ENCODE measurements around the gene C6orf47.

Gene C6orf47

DNA sequence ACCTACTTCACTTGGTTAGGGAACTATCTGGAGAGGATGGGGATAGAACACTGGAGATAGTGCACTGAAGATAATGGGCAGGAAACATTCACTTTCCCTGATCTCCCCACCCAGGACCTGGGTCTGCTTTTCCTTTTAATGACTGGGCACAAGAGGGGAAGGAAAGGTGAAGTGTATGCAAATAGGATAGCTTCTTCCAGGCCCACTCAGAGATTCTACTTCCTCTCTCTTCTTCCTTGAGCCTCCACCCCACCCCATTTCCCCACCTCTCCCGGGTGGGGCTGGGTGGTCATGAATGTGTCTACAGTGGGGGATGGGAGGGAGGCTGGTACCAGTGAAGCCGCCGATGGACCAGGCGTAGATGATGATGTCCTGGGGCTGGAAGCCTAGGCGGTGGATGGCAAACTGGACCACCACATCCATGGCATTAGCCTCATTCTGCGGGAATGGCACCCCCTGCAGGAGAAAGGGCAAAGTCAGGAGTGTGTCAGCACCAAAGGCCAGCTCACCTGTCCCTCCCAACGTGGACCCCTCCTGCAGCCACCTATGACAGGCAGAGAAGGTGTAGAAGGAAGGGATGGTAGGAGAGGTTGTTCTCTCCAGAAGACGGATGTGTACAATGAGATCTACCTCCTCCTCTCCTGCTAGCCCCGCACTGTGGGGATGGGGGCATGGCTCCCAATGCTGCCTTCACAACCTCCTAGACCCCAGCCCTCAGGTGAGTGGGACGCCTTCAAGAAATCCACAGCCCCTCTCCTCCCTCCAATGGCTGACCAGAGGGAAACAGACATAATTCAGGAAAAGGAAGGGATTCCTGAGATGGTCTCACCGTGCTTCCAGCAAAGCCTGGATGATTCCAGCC lies 28.9 kb upstream of the C6orf47 start:
- intact Hi-C loops (cut with DNase I), result no loop called here

DNA sequence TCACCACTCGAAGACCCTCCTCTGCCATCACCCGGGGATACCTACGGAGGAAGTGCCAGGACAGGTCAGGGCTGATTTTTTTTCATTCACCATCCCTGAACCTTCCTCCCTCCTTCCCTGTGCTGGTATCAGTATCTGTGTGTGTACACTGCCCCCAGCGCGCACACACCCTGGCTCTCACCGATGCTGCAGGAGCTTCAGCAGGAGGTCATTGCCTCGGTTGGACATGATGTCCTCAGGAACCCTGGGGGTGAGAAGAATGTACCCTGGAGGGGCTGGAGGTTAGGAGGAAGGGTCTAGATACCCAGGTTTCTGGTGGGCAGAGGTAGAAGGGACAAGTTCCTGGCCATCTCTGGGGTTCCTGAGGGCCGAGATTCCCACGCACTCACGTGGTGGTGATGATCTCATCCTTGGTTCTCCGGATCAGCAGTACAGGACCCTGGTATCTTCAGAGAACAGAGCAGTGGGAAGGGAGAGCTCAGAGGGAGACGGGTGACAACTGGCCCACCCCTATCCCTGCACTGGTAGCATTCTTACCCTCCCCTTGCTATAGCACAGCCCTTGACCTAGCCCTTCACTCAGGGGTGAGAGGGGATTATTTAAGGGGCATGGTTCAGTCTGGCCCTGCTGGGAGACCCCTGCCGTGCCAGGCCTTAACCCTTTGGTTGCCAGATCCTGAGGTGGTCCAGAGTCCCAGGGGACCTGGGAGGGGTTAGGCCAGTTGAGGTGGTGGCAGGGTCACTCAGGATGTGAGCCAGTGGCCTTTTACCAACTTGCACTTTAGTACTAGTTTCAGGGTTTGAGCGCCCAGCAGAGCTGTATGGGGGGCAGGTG lies 27.5 kb upstream of the C6orf47 start:
- DNase-seq, result peak in 1 of 10 donors; percentile 63
- intact Hi-C loops (cut with DNase I), result no loop called here

More for the DNA sequence above, 28.9 kb upstream of the C6orf47 start:
- peak in 1 of 10 donors; percentile 43 for DNase-seq

DNA sequence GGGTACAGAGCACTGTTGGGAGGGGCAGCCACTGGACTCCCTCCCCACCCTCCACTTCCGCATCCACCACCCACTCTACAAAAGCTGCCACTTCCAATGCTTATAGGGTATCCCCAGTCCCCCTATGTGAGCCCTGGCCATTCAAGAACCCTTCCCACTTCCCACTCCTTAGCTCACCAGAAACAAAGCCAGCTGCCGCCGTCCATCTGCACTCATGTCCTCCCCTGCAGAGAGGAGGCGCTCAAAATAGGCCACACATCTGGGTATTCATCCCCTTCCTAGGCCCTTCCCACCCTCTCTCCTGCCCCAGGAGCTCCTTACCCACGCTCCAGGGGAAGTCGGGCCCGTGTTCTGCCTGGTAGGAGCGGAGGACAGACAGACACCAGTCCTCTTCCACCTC lies 26.7 kb upstream of the C6orf47 start:
- peak in 1 of 10 donors; percentile 57 for DNase-seq
- intact Hi-C loops (cut with DNase I), result no loop called here

DNA sequence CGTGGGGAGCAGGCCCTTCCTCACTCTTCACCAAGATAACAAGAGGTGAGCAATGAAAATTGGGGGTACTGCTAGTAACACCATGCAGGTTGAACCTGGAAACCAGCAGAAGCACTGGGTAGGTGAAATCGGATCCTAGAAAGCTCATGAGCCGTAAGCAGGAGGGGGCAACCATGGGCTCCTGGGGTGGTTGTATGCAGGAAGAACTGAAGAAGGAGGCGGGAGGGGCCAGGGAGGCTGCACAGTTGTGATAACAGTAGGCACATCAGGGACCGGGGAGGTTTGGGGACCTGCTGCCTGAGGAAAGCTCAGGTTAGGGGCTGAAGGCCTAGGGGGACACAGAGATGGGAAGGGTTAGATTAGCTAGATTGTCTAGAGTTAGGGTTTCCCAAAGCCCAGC lies 25.9 kb upstream of the C6orf47 start:
- intact Hi-C loops (cut with DNase I), result no loop called here
- peak in 1 of 10 donors; percentile 35 for DNase-seq

DNA sequence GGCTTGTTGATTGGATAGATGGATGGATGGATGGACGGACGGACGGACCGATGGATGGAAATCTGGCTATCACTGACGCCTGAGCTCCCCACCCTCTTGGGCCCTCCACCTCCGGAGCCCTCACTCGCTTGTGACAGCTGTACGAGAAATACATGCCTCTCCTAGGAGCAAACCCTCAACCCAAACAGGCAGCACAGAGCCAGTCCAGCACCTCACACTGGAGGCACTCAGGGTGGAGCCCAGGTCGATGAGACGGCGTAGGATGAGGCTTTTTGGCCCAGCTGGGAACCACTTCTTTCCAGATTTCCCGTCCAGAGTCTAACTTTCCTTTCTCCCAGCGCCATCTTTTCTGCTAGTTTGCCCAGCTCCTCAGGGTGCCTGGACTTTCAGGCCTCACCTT lies 23.0 kb upstream of the C6orf47 start:
- intact Hi-C loops (cut with DNase I), result loop anchor here (5.0 kb wide), 1 partner anchor 269 kb away; no protein-coding TSS in a partner anchor
- no peak for DNase-seq

DNA sequence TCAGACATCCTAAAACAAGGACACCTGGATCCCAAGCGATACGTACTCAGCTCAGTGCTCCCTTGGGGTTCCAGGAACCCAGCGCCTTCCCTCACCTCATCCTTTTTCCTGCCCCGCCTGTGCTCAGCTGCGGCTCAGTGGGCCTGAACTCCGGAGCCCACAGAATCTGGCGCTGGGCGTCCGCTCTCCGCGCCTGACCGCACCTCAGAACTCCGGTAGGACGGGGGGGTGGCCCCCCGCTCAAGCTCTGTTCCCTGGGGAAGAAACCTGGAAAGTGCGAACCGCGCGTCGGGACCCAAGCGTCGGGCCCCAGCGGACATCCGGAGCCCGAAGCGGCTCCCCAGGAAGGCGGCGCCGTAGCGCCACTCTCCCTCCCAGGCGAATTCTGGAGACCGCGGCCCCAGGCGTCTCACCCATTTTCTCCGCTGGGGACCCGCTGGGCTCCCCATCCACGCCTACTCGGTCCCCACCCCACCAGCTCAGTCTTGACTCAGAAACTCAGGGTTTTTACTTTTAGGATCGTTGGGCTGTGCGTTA lies 20.6 kb upstream of the C6orf47 start:
- intact Hi-C loops (cut with DNase I), result loop anchor here (2.0 to 5.0 kb wide), 2 partner anchors 154 to 271 kb away; no protein-coding TSS in a partner anchor

DNA sequence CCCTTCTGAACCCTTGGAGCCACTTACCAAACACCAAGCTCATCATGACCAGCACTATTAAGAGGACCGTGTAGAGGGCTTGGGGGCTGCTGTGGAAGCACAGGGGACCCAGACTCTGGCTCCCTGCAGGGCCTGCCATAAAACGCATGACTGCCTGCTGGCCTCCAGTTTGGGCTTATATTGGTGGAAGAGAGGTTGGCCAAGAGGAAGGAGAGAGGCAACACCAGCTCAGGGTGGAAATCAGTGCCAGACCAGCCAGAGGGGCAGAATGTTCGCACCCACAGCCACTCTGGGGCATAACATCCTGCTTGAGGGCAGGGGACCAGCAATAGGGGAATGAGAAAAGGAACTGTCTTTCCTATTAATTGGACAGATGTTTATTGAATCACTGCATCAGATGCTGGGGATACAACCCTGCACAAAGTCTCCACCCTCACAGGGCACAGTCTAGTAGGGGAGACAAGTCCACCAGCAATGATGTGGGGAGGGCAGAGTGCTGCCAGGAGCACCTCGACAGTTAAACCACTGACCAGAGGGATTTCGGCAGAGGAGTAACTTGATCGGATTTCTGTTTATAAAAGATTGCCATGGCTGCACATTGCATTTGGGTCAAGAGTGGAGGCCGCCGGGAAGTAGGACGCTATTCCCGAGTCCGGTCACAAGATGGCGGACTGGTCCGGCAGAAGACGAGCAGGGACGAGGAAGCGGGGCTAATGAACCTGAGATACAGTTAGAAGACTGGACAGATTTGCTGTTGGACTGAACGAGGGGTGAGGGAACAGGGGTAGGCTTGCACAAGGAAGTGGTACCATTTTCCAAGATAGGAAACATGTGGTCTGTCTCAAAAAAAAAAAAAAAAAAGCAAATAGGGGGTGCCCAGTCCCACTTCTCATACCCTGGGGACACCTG lies 19.9 kb upstream of the C6orf47 start, which contains the start of gene LY6G5C:
Gene LY6G5C, minus strand, starts transcription at position 842 of the 909 bp plus-strand sequence. Its CDS starts 694 bp downstream, at position 148.
- peak; percentile 65 to 97 (median 81) for DNase-seq
- intact Hi-C loops (cut with DNase I), result loop anchor here (2.0 to 5.0 kb wide), 2 partner anchors 154 to 272 kb away; no protein-coding TSS in a partner anchor

More for the DNA sequence above, 20.6 kb upstream of the C6orf47 start:
- peak in 8 of 10 donors; percentile 22 to 92 (median 52) for DNase-seq

DNA sequence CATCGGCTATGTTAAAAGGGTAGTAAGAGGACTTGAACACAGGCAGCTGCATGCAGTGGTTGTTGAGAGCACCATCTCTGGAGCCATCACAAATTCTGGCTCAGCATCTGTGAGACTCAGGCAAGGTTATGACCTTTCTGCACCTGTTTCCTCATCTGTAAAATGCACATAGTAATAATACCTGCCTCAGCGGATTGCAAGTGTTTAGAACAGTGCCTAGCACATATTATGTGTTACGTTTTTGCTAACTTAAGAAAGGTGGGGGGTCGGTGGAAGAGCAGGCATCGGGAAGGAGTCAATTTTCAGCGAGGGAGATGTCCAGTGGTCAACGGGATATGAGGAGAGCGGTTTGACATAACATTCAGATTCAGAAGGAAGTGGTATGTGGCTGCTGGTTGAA lies 17.4 kb upstream of the C6orf47 start:
- DNase-seq, result no peak
- intact Hi-C loops (cut with DNase I), result no loop called here

DNA sequence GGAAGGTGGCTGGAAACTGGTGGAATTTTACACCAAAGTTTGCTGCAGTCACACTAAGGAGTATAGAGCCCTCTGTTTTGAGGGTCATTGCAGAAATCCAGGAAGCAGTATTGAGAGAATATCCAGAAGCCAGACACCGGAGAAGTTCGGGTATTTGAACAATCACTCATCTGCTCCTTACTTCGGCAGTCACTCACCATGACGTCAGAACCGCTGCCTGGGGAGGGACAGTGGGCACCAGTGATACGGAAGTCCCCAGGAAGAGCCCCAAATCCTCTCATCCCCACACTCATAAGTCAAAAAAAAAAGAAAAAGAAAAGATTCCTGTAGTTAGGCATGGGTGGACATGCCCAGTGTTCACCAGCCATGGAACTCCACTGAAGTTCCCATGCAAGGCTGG lies 16.3 kb upstream of the C6orf47 start:
- intact Hi-C loops (cut with DNase I), result no loop called here
- DNase-seq, result peak in 1 of 10 donors; percentile 1

DNA sequence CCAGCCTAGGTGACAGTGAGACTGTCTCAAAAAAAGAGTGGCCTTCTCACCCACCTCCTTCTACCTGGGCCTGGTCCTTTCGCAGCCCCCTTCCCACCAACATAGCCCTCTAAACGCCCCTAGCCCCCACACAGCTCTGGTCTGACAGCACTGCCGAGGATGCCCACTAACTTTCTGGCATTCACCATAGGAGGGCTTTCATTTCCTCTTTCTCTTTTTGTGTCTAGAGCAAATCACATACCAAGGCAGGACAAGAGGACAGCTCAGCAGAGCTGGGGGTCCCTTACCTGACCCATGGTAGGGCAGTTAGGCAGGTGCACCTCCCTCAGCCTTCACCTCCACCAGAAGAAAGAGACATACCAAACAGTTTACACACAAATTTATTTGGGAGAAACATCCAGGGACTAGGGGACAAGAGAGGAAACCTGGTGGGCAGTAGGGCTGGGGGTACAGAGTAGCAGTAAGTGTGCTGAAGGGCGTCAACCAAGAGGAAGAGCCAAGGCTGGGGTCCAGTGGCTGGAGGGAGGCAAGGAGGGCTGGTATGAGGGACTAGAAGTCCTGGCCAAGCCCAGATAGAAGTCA lies 15.8 kb upstream of the C6orf47 start:
- intact Hi-C loops (cut with DNase I), result no loop called here
- DNase-seq, result peak in 1 of 10 donors; percentile 21

DNA sequence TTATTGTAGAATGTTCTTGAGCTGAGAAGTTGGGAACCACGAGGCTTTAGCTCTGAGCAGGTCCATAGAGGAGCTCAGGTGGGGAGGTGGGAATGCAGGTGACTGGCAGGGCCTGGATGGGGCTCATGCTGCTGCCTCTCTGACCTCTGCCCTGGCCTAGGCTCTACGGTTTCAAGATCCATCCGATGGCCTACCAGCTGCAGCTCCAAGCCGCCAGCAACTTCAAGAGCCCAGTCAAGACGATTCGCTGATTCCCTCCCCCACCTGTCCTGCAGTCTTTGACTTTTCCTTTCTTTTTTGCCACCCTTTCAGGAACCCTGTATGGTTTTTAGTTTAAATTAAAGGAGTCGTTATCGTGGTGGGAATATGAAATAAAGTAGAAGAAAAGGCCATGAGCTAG lies 9.1 kb upstream of the C6orf47 start, which contains the start of gene LY6G5B:
Gene LY6G5B, plus strand, starts transcription at position 301 of the 400 bp plus-strand sequence. CDS start 975 bp downstream, outside the sequence.
- peak in 1 of 10 donors; percentile 31 for DNase-seq
- intact Hi-C loops (cut with DNase I), result no loop called here

DNA sequence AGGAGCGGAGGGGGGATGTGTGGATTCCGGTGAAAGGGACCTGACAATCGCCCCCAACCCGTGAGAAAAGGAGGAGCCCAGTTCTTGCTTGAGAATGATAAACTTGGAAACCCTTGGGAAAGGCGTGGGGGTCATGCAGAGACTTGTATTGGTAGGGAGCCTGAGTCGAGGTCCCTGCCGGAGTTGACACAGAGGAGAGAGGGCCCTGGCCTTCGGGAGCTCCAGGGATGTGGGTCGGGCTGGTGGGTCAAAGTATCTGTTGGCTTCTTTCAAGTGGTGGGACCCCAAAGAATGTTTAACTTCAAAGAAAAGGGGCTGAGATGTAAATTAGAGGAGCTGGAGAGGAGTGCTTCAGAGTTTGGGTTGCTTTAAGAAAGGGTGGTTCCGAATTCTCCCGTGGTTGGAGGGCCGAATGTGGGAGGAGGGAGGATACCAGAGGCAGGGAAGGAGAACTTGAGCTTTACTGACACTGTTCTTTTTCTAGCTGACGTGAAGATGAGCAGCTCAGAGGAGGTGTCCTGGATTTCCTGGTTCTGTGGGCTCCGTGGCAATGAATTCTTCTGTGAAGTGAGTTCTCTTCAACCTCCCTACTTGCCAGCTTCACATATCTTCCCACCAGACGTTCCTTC lies 5.9 kb upstream of the C6orf47 start:
- intact Hi-C loops (cut with DNase I), result no loop called here
- no peak for DNase-seq

DNA sequence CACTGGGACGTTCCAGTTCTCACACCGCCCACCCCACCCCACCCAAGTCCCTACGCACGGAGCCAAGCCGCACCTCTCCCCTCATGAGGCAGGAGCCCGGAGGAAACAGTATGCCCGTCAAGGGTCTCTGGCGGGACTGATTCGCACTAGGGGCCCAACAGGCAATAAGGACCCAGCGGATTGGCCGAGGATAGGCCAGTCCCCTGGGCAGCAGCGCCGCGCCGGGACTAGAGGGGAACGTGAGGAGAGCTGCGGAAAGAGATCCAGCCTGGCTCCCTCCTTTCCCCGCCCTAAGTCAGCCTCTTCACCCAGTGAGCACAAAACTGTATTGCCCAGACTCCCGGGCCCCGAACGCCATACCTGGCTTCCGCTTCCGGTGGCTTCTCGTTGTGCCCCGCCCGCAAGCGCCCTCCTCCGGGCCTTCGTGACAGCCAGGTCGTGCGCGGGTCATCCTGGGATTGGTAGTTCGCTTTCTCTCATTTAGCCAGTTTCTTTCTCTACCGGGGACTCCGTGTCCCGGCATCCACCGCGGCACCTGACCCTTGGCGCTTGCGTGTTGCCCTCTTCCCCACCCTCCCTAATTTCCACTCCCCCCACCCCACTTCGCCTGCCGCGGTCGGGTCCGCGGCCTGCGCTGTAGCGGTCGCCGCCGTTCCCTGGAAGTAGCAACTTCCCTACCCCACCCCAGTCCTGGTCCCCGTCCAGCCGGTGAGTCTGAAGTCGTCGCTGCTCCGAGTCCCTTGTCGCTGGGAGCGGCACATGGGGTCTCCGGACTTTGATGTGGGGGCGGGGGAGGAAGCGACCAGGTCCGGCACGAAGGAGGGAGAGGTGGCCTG lies 5.1 kb upstream of the C6orf47 start, which contains the start of gene CSNK2B:
Gene CSNK2B, plus strand, starts transcription at position 580 of the 836 bp plus-strand sequence. CDS start 752 bp downstream, outside the sequence.
- intact Hi-C loops (cut with DNase I), result no loop called here
- peak; percentile 99 to 100 (median 100) for DNase-seq

DNA sequence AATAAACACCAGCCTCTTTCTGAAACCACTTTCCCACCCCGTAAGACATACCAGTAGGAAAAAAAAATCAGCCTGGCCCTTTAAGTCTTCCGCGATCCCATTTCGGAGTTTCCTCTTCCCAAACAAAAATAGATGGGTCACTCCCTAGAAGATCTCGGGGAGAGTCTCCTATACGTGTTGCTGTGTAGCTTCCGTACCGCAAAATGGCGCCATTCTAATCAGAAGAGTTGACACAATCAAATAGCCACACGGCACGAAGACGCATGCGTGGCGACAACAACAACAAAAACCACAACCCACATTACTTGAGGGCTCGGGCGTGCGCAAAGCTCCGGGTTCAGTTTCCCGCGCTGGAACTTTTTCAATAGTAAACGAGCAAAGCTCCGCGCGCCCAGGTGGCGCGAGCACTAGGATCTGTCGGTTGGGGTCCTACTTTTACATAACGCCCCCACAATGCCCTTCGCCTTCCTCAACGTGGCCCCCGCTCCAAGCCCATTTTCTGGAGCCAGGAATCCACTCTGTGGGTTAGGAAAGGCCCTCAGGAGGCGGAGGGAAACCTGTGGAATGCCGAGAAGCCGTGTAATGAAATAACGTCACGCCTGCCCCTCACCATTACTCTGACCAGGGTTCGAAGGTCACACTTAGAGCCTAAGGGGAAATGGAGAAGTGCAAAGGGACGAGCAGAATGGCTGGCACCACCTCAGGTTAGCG lies 4.4 kb upstream of the C6orf47 start, which contains the start of gene GPANK1:
Gene GPANK1, minus strand, starts transcription at position 208 of the 711 bp plus-strand sequence. CDS start 519 bp downstream, outside the sequence.
- peak; percentile 82 to 98 (median 90) for DNase-seq
- intact Hi-C loops (cut with DNase I), result loop anchor here (5.0 kb wide), 1 partner anchor 123 kb away; the partner anchor contains the start of gene DDX39B

DNA sequence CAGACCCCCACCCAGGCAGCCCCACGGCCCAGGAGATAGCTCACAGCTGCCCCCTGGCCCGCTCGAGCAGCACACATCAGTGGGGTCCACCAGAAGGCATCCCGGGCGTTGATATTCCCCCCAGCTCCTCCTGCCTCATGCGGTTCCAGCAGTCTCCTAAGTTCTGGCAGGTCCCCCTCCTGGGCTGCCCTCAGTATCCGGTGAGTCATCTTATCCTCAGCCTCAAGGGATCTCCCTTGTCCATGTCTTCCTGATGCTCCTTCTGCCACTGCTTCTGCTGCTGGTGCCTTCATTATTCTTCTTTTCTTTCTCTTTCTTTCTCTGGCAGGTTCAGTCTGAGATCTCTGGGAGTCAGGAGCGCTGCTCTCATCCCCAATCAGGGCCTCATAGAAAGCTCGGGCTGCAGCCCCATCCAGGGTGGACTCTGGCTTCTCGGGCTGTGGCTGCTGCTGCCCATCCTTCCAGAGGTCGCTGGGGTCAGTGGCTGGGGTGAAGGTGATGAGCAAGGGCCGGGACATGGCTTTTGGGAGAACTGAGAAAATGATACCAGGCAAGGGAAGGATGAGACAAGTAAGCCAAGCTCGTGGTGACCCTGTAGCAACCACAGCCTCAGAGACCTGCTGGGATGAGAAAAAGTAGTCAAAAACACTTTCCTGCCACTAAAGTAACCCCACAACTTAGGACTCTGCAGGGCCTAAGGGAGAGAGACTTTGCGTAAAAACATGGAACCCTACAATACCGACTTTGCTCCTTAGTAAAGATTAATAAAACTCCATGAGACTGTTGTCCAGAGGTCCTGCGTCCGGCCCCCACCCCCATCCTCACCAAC lies 3.6 kb upstream of the C6orf47 start:
- intact Hi-C loops (cut with DNase I), result loop anchor here (5.0 kb wide), 1 partner anchor 122 kb away; the partner anchor contains the start of gene DDX39B
- peak in 1 of 10 donors; percentile 64 for DNase-seq

Data from posterior cingulate gyrus (tissue), 11 donors.